Activated CD4-positive, alpha-beta T cell treated with anti-CD3 and anti-CD28 coated beads, Interleukin-2, amount 10 ng/mL, durations not matched to agents 7 days and 5 days (primary cell): ENCODE results near the gene SH2D5. TPM values are rescaled to one million over a fixed set of nuclear protein-coding genes. Genes with fewer than 3 reads are reported as not detected.
A peak's percentile ranks its signal among the peaks of the same experiment; 100 is the strongest.
"Not testable (repeated sequence)": the region's sequence is repeated elsewhere in the genome, so short reads cannot be mapped to it uniquely, and the experiment has no call there.

Source experiments
- CTCF ChIA-PET: fragments of 350-600 bp; sonication (Branson Sonifier 250); formaldehyde crosslinking; loops from one replicate; lab custom pipeline; 2021; ENCODE audit warnings: antibody characterized with exemption; lab: Charles Lee
- POLR2A ChIA-PET: fragments of 350-600 bp; sonication (Branson Sonifier 250); formaldehyde crosslinking; loops from one replicate; lab custom pipeline; 2021; ENCODE audit warnings: antibody characterized with exemption; lab: Charles Lee
- DNase-seq: peaks from one replicate; pipeline ENCODE4 v3.0.0-alpha.2; 2020
- H3K27ac Mint-ChIP-seq: one replicate; pipeline ENCODE4 v1.8.0; 2021; ENCODE audit warnings: mild to moderate bottlenecking, moderate library complexity, mixed read lengths
- H3K27me3 Mint-ChIP-seq: one replicate; pipeline ENCODE4 v1.8.0; 2021; ENCODE audit warnings: mixed read lengths
- H3K36me3 Mint-ChIP-seq: one replicate; pipeline ENCODE4 v1.8.0; 2021; ENCODE audit warnings: low read depth, mixed read lengths
- H3K4me1 Mint-ChIP-seq: one replicate; pipeline ENCODE4 v1.8.0; 2021; ENCODE audit warnings: mixed read lengths
- H3K4me3 Mint-ChIP-seq: one replicate; pipeline ENCODE4 v1.8.0; 2021; ENCODE audit warnings: mild to moderate bottlenecking, moderate library complexity, mixed read lengths
- H3K9me3 Mint-ChIP-seq: one replicate; pipeline ENCODE4 v1.8.0; 2021; ENCODE audit warnings: mixed read lengths
- total RNA-seq, 2 experiments: library from RNA; stranded (reverse); gene quantifications; one replicate each; pipeline ENCODE4 v1.2.3, GENCODE V29; 2021

The SH2D5 gene
- total RNA-seq, 2 experiments from 2014 or later: not detected

- no peaks in the 10 kb centered on the region for H3K36me3 Mint-ChIP-seq
- ChIA-PET CTCF (no interaction called here), POLR2A (no interaction called here)
- H3K27me3 Mint-ChIP-seq: peaks cover 29% of the 10 kb centered on the region
- H3K4me1 Mint-ChIP-seq: peaks cover 5% of the 10 kb centered on the region
- DNase-seq: no peak
- no peak overlapping the region for H3K4me3 Mint-ChIP-seq
- no peak overlapping the region for H3K27ac Mint-ChIP-seq
- no peaks in the 10 kb centered on the region for H3K9me3 Mint-ChIP-seq
Measured at GRCh38 chr1:20726118-20726911, 6.2 kb downstream of the SH2D5 start.

GRCh38 chr1:20725189-20726117 is 7.0 kb downstream of the SH2D5 start:
- DNase-seq: no peak
- CTCF ChIA-PET: no interaction called here
- no peaks in the 10 kb centered on the region for H3K9me3 Mint-ChIP-seq
- POLR2A ChIA-PET: no interaction called here
- peaks cover 21% of the 10 kb centered on the region for H3K27me3 Mint-ChIP-seq
- H3K27ac Mint-ChIP-seq: no peak overlapping the region
- H3K4me3 Mint-ChIP-seq: no peak overlapping the region
- H3K36me3 Mint-ChIP-seq: no peaks in the 10 kb centered on the region
- H3K4me1 Mint-ChIP-seq: peaks cover 4% of the 10 kb centered on the region

- ChIA-PET CTCF (interaction anchor here (0.7 kb wide), 1 partner anchor 14 kb away, joined by 3 read pairs; no protein-coding TSS in a partner anchor), POLR2A (no interaction called here)
- H3K27ac Mint-ChIP-seq: no peak overlapping the region
- no peaks in the 10 kb centered on the region for H3K4me1 Mint-ChIP-seq
- no peak overlapping the region for H3K4me3 Mint-ChIP-seq
- no peaks in the 10 kb centered on the region for H3K9me3 Mint-ChIP-seq
- no peaks in the 10 kb centered on the region for H3K36me3 Mint-ChIP-seq
- DNase-seq: no peak
- H3K27me3 Mint-ChIP-seq: peaks cover 17% of the 10 kb centered on the region
Measured at GRCh38 chr1:20724364-20725188, 7.9 kb downstream of the SH2D5 start.

DNA sequence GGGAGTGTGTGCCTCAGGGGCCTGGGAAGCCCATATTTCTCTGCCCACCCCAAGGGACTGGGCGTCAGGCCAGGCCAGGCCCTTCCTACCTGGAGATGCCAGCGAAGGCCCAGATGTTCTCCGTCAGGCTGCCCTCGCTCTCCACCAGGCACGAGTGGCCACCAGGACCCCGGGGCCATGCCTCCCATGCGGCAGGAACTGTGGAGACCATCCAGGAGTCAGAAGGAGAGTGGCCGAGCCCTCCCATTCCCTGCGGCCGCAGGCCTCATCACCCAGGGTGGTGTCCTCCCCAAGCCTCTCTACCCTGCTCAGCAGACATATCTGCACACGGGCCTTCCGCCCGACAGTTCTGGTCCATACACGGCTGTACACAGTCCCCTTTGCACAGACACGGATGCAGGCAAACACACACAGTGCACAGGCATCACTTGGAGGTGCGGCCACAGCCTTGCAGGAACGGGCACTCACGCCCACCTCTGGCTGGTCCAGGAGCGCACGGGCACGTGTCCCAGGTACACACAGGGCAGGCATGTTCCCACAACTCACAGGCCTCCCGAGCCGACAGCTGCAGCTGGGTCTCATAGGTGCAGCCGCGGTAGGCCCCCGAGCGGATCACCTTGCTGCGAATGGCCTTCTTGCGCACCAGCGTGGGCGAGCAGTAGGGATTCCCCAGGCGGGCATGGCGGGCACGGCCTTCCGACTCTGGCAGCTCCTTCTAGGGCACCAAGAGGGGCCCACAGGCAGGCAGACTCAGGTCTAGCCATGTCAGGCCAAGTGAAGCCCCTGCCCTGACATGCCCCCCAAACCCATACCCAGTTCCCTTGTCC is 8.8 kb downstream of the SH2D5 start:
- Mint-ChIP-seq H3K27ac (no peak overlapping the region), H3K4me3 (no peak overlapping the region), H3K4me1 (no peaks in the 10 kb centered on the region), H3K9me3 (no peaks in the 10 kb centered on the region), H3K36me3 (no peaks in the 10 kb centered on the region), H3K27me3 (peaks cover 20% of the 10 kb centered on the region)
- CTCF ChIA-PET: interaction anchor here (0.7 kb wide), 1 partner anchor 13 kb away, joined by 3 read pairs; no protein-coding TSS in a partner anchor
- POLR2A ChIA-PET: no interaction called here
- no peak for DNase-seq

GRCh38 chr1:20723159-20723536 is 9.4 kb downstream of the SH2D5 start:
- Mint-ChIP-seq H3K36me3 (no peaks in the 10 kb centered on the region), H3K4me3 (no peak overlapping the region), H3K27me3 (peaks cover 21% of the 10 kb centered on the region), H3K4me1 (peaks cover 2% of the 10 kb centered on the region), H3K27ac (no peak overlapping the region), H3K9me3 (no peaks in the 10 kb centered on the region)
- POLR2A ChIA-PET: no interaction called here
- no peak for DNase-seq
- CTCF ChIA-PET: no interaction called here

DNA sequence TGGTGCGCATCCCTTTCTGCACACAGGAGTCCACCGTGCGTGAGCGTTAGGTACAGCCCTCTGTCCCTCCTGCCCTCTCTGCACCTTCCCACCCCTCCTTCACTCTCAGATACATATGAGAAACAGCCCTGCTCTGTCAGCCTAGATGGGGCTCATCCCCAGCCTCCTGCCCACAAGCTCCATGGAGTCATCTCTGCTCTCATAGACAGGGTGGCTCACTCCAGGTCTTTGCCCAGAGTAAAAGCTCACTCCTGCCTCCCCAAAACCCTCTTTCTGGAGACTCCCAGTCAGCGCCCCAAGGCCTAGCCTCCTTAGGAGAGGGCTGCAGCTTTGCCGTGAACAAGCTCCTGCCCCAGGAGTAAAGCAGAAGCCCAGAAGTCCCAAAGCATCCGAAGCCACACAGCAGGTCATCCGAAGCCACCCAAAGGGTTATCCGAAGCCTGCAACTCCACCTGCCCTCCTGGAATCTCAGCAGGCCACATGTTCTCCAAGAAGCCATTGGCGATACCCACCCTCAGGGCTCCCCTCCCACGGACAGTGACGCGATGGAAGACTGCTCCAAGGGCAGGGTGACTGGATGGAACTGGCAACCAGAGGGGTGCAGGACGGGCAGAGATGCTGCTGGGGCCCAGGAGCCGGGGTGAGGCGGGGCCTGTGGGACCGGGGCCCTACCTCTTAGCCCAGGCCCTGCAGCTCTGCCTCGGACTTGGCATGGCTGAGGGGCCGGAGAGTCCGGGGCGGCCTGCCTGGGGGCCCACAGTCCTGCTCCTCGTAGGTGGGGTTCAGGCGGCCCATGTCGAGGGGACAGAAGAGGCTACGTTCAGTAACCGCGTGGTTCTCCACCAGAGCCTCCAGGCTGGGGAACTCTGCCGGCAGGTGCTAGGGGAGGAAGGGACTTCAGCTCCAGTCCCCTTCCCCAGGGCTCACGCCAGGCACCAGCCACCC is 11.1 kb downstream of the SH2D5 start:
- H3K27me3 Mint-ChIP-seq: peaks cover 29% of the 10 kb centered on the region
- DNase-seq: no peak
- H3K36me3 Mint-ChIP-seq: peaks cover under 1% of the 10 kb centered on the region
- H3K9me3 Mint-ChIP-seq: no peaks in the 10 kb centered on the region
- H3K4me1 Mint-ChIP-seq: peaks cover 10% of the 10 kb centered on the region
- no peak overlapping the region for H3K27ac Mint-ChIP-seq
- ChIA-PET POLR2A (no interaction called here), CTCF (interaction anchor here (0.6 to 1.5 kb wide), 2 partner anchors 11 to 29 kb away, joined by 3 read pairs; partner anchors contain the start of gene SH2D5)
- no peak overlapping the region for H3K4me3 Mint-ChIP-seq

GRCh38 chr1:20720631-20721091 is 11.8 kb downstream of the SH2D5 start:
- POLR2A ChIA-PET: no interaction called here
- Mint-ChIP-seq H3K36me3 (peaks cover 2% of the 10 kb centered on the region), H3K4me1 (peaks cover 13% of the 10 kb centered on the region), H3K4me3 (no peak overlapping the region), H3K27me3 (peaks cover 35% of the 10 kb centered on the region), H3K27ac (no peak overlapping the region), H3K9me3 (no peaks in the 10 kb centered on the region)
- CTCF ChIA-PET: interaction anchor here (1.5 kb wide), 1 partner anchor 11 kb away, joined by 3 read pairs; the partner anchor contains the start of gene SH2D5
- no peak for DNase-seq

DNA sequence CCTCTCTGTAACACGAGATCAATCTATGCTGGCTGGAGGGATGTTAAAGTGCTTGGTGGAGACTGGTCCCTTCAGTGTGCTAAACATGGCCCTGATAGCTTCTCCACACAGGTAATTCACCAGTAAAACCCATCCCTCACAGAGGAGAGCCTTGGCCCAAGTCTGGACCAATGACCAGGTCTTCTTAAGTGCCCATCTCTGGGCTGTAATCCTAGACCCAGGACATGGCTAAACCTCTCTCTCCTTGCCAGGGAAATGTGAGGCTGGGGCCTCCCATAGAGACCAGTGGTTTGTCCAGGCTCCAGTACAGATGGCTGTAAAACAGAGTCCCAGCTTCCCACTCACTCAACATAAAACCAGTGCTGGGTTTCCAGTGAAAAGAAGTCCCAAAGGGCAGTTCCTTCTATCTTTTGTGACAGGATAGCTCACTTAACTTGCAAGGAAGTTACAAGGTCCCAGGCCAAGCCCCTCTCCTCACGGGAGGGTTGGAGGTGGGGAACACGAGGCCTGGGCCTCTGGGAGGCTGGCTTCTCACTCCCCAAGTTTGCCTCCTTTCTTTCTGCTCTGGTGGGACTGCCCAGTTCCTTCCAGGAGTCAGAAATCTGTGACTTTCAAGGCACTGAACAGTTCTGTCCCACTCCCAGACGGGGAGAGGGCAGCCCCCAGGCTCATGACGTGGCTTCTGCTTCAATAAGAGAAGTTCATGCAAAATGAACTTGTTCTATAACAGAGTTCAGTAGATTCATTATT is 12.5 kb downstream of the SH2D5 start:
- Mint-ChIP-seq H3K4me3 (no peak overlapping the region), H3K36me3 (peaks cover 2% of the 10 kb centered on the region), H3K9me3 (no peaks in the 10 kb centered on the region), H3K4me1 (peaks cover 13% of the 10 kb centered on the region), H3K27ac (no peak overlapping the region), H3K27me3 (peaks cover 35% of the 10 kb centered on the region)
- ChIA-PET CTCF (interaction anchor here (0.6 to 1.5 kb wide), 2 partner anchors 12 to 31 kb away, joined by 3 read pairs; partner anchors contain the start of gene SH2D5), POLR2A (no interaction called here)
- DNase-seq: no peak

DNA sequence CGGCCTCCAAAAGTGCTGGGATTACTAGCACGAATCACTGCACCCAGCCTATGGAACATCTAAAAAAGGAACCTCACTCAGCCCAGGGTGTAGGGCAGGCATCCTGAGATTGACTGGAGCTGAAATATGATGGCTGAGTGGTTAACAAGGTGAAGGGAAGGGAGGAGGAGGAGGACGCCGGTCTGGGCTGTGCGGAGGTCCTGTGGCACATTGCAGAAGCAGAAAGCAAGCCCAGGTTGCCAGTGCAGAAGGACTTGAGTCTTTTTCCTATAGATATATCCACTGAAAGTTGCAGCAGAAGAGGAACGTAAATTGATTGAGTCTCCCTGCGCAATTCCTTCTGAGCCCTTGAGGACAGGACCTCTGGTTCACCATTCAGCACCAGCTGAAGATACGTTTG is 13.2 kb downstream of the SH2D5 start:
- ChIA-PET POLR2A (no interaction called here), CTCF (interaction anchor here (0.6 to 3.4 kb wide), 2 partner anchors 9 to 1431 kb away, joined by 4 to 10 read pairs; no protein-coding TSS in a partner anchor)
- H3K4me1 Mint-ChIP-seq: peaks cover 13% of the 10 kb centered on the region
- H3K27ac Mint-ChIP-seq: no peak overlapping the region
- H3K27me3 Mint-ChIP-seq: peaks cover 35% of the 10 kb centered on the region
- H3K9me3 Mint-ChIP-seq: no peaks in the 10 kb centered on the region
- no peak overlapping the region for H3K4me3 Mint-ChIP-seq
- H3K36me3 Mint-ChIP-seq: peaks cover 2% of the 10 kb centered on the region
- no peak for DNase-seq

DNA sequence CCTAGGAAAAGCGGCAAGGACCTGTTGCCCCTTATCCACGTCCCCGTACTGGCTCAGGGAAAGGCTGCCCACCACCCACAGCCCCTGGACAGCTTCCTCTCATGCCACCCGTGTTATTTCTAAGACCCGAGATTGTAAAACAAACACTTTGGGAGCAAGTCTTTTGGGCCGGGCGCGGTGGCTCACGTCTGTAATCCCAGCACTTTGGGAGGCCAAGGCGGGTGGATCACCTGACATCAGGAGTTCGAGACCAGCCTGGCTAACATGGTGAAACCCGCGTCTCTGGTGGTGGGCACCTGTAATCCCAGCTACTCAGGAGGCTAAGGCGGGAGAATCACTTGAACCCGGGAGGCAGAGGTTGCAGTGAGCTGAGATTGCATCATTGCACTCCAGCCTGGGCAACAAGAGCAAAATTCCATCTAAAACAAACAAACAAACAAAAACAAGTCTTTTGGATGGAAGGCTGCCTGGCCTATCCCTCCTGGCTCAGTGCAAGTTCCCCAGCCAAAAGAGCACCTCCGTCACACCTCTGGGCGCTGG is 14.1 kb downstream of the SH2D5 start:
- H3K27ac Mint-ChIP-seq, H3K36me3 Mint-ChIP-seq, POLR2A ChIA-PET, H3K9me3 Mint-ChIP-seq, DNase-seq: not testable (repeated sequence)
- Mint-ChIP-seq H3K4me3 (peak overlapping the region; percentile 58), H3K4me1 (peaks cover 13% of the 10 kb centered on the region), H3K27me3 (peaks cover 35% of the 10 kb centered on the region)
- CTCF ChIA-PET: interaction anchor here (0.6 to 3.4 kb wide), 6 partner anchors 10 to 1432 kb away, joined by 3 to 10 read pairs (median 4); no protein-coding TSS in a partner anchor
